ENCODE results near the gene COL4A4. TPM values are rescaled to one million over a fixed set of nuclear protein-coding genes. Genes with fewer than 3 reads are reported as not detected.

Gene COL4A4
- total and polyA plus RNA-seq, 2 of the 4 experiments (the other 2 are of a cell fraction) = 0.02 TPM; not detected in 1

- Histone ChIP-seq H3K79me1 (ENCODE audit: low read depth in 1 of 2, low read length in 2 of 2) (no peaks in the 10 kb centered on the region), H3K23ac (ENCODE audit: low read depth, low read length) (no peak overlapping the region), H3K56ac (ENCODE audit: extremely low read depth, insufficient read depth, low read length) (no peak overlapping the region), H2BK120ac (ENCODE audit: low read depth, low read length) (no peak overlapping the region), H4K91ac (ENCODE audit: insufficient read depth, low read depth, low read length) (no peak overlapping the region), H3K36me3 (ENCODE audit: control insufficient read depth, insufficient read depth, low read length) (no peaks in the 10 kb centered on the region), H2AFZ (replicated peaks; ENCODE audit: low read length, poor library complexity) (no peak overlapping the region), H3K9me1 (ENCODE audit: insufficient read depth, low read length) (no peaks in the 10 kb centered on the region), H3K9me3 (ENCODE audit: control insufficient read depth, insufficient read depth, low read length) (no peaks in the 10 kb centered on the region), H3K4me3 (ENCODE audit: insufficient read depth, low read depth, low read length) (no peak overlapping the region), H3K9ac (ENCODE audit: low read depth, low read length) (no peak overlapping the region), H3K14ac (replicated peaks; ENCODE audit: low read depth, low read length) (no peak overlapping the region), H4K20me1 (ENCODE audit: insufficient read depth, low read length) (no peaks in the 10 kb centered on the region), H3K27ac (ENCODE audit: insufficient read depth, low read length) (no peak overlapping the region), H4K8ac (ENCODE audit: low read depth in 2 of 2, low read length in 2 of 2) (no peak overlapping the region), H2BK20ac (ENCODE audit: low read depth, low read length) (no peak overlapping the region), H3K4ac (ENCODE audit: low read depth, low read length) (no peak overlapping the region), H3K4me1 (ENCODE audit: control insufficient read depth, insufficient read depth, low read length) (no peaks in the 10 kb centered on the region), H2BK15ac (ENCODE audit: low read depth, low read length) (no peak overlapping the region), H3K27me3 (ENCODE audit: control insufficient read depth, insufficient read depth, low read length) (no peaks in the 10 kb centered on the region), H2AK9ac (replicated peaks; ENCODE audit: low read depth, low read length, poor library complexity) (no peak overlapping the region), H2AK5ac (ENCODE audit: low read depth, low read length) (no peak overlapping the region), H3K18ac (ENCODE audit: low read depth, low read length) (no peak overlapping the region), H2BK5ac (ENCODE audit: low read depth, low read length, poor library complexity, severe bottlenecking) (no peak overlapping the region), H3K4me2 (ENCODE audit: low read depth, low read length) (no peak overlapping the region), H4K5ac (ENCODE audit: low read depth, low read length) (no peak overlapping the region)
- ATAC-seq (ENCODE audit: low read depth) (peak; percentile 37), DNase-seq (peak; percentile 31)
- TF ChIP-seq POLR2A (IDR thresholded peaks at IDR 0.05; ENCODE audit: low read depth, low read length) (no peak), BHLHE40 (IDR thresholded peaks at IDR 0.05; ENCODE audit: low read depth, low read length) (no peak), CHD1 (IDR thresholded peaks at IDR 0.05; ENCODE audit: low read depth, low read length) (no peak), SMC3 (IDR thresholded peaks at IDR 0.05; ENCODE audit: low read depth, low read length) (no peak)
- intact Hi-C loops (cut with micrococcal nuclease) = no loop called here
- CTCF ChIA-PET = no interaction called here
- in situ Hi-C loops (cut with MboI; ENCODE audit: low sequenced_read_pairs) = no loop called here
- dilution Hi-C loops (cut with HindIII; ENCODE audit: low sequenced_read_pairs, unreplicated experiment) = no loop called here
- POLR2A ChIA-PET (ENCODE audit: unreplicated experiment) = interaction anchor here (0.6 kb wide), 1 partner anchor 221 kb away, joined by 3 read pairs; no protein-coding TSS in a partner anchor
- no TSS peak for BruUV-seq (replicated peaks)
- no CpG with 5 or more reads among the region's 4 CpGs for WGBS, 2 experiments (ENCODE audit: extremely low coverage in 2 of 2, insufficient read length in 1 of 2)
Measured at GRCh38 chr2:227016894-227017293, 147.1 kb downstream of the COL4A4 start.
